HG03354 (cell line): ENCODE results near the gene TLK1.

Experiments
- ATAC-seq: cut with Tn5 transposase; IDR thresholded peaks from one replicate; pipeline ENCODE4 v1.9.1; 2021; ENCODE audit warnings: mild to moderate bottlenecking; ENCODE audit not compliant: unreplicated experiment, poor library complexity, severe bottlenecking

Gene TLK1

DNA sequence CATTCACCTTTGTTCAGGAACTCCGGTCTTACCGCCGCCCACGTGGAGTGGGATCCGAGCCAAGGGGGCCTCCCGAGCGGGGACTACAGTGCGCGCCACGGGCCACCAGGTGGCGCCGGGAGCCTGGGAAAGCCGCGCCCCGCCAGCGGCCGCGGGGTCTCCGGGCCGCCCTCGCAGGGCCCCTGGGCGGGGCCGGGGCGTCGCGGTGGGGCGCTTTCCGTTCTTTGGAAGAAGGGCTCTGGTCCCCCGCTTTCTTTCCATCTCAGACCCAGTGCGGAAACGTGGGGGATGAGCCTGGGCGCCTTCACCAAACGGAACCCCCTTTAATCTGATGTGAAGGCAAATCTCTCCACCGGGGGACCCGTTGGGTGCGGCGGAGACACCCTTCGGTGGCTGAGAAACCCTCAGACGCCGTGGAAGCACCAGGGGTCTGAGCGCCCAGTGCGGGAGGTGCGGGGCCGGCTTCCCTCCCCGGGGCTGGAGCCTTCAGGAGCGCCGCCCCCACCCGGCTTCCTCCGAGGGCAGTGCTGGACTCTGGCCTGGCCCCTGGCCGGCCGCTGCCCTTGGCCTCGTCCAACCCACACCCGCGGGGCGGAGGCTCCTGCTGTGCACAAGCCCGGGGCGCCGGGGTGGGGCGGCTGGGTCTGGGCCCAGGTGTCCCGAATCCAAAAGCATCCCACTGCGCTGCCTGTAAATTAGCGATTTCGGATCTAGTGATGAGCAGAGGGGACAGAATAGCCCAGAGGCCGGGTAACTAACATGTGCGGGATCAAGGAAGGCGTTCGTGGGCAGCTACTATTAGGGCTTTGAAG is 187.0 kb downstream of the TLK1 start:
- ATAC-seq, result peak; percentile 94

DNA sequence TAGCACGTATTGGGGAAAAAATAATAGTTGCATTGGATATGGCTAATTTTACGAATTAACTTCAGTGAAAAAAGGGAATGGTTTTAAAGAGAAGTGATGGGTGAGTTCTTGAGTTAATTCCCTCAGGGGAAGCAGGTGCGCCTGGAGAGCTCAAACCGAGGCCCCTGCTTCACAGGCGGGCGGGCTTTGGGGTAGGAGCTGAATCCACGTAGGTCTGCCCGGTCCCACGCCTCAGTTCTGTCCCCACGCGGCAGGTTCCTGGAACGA is 187.5 kb downstream of the TLK1 start:
- no peak for ATAC-seq

DNA sequence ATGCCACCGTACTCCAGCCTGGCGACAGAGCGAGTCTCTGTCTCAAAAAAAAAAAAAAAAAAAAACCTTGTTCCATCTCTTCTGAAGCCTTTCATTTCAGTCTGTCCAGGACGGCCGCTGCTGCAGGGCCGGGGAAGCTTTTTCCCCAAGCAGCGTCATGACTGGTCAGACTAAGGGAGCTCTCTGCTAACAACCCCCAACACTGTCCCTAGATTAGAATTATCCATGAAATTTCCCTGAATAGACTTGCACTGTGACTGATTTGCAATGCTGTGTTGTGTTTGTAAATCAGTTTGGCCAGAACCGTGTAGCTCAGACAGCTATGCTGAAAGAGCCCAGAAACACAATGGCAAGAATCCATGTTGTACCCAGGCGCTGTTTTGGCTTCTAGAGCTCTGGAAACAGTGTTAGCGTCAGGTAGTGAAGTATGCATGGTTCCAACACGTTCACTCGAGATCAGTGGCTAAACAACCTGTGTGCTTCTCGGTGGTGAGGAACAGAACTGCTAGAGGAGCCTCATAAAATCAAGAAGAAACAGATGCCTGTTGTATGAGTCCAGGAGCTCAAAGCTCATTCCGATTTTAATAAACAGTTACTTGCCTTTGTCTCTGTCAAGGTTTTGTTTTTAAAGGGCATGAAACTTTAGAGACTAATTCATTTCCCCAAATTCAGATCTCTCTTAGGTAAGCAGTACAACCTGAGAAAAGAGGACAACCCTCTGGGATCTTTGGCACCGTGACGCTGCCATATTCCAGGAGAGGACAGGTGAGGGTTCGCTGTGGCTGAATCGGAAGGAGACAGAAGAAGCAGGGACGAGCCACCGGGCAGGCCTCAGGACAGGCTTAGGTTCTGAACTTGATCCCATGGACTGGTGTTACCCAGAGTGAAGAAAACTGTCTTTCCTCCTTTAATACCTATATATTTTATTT is 188.1 kb downstream of the TLK1 start:
- ATAC-seq, result no peak

DNA sequence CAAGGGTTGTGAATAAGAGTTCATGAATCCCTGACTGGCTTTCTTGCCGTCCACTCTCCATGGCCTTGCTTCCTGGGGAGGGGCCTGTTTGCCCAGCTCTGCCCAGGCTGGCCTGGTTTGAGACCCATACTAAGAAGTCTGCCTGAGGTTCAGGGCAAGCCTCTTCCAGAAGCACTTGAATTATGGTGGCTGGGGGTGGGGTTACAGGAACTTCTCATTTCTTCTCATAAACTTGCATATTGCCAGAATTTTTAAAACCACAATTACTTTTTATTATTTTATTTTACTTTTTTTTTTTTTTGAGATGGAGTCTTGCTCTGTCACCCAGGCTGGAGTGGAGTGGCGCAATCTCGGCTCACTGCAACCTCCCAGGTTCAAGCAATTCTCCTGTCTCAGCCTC is 189.6 kb downstream of the TLK1 start:
- no peak for ATAC-seq

- ATAC-seq, result no peak
Observed at GRCh38 chr2:170969872-170970496, 190.7 kb downstream of the TLK1 start.

DNA sequence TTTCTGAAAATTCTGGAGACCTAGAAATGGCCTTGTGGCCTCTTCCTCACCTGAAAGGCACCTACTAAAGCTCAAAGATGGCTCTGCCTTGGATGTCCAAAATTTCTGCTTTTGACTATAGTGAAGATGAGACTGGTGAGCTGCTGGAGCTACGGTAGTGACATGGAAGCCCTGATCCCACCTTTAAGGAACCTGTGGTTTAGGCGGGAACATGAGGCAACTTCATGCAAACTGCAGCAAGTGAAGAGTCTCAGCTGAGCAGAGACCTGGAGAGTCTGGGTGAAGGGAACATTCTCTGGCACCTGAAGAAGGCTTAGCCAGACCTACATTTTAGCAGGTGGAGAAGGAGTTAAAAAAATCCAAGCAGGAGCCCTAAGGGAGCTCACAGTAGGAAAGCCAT is 191.7 kb downstream of the TLK1 start:
- ATAC-seq, result no peak

DNA sequence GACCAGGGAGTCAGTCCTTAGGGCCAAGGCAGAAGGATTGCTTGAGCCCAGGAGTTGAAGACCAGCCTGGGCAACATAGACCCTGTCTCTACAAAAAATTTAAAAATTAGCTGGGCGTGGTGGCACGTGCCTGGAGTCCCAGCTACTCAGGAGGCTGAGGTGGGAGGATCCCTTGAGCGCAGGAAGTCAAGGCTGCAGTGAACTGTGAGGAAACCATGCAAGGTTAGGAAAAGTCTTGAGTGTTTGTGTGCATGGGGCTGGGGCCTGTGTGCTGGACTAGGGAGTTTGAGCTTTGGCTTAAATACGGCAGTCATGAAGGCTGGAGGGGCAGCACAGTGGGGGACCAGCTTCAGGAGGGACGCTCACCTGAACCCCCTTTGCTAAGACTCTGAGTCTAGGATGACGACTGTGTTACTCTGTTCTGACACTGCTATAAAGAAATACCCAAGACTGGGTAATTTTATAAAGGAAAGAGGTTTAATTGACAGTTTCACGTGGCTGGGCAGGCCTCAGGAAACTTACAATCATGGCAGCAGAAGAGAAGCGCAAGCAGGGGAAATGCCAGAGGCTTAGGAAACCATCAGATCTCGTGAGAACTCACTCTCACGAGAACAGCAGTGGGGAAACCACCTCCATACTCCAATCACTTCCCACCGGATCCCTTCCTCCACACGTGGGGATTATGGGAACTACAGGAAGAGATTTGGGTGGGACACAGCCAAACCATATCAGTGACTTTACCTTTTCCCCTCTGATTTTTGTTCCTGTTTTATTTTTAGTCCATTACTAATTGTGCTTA is 192.3 kb downstream of the TLK1 start:
- no peak for ATAC-seq

- ATAC-seq, result no peak
Observed at GRCh38 chr2:170967553-170967952, 193.1 kb downstream of the TLK1 start.

- no peak for ATAC-seq
Observed at GRCh38 chr2:170966648-170967396, 193.9 kb downstream of the TLK1 start.

DNA sequence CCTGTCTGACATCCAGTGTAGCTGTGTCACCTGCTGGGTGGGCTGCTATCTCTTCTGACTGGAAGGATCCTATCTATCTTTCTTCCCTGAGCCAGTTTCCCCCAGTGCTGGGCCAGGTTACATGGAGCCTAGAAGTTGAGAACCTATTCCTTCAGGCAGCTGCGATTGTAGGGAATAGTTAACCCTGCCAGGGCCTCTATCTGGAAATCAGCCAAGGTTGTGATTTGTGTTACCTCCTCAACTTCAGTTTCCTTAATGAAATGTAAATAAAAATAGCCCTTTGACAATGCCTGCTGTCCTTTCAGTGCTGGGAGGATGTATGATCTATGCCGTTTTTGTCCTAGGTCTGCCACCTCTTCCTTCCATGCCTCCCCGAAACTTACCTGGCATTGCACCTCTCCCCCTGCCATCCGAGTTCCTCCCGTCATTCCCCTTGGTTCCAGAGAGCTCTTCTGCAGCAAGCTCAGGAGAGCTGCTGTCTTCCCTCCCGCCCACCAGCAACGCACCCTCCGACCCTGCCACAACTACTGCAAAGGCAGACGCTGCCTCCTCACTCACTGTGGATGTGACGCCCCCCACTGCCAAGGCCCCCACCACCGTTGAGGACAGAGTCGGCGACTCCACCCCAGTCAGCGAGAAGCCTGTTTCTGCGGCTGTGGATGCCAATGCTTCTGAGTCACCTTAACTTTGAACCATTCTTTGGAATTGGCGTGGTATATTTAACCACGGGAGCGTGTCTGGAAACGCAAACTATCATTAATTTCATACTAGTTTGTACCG is 195.1 kb downstream of the TLK1 start:
- ATAC-seq, result no peak

DNA sequence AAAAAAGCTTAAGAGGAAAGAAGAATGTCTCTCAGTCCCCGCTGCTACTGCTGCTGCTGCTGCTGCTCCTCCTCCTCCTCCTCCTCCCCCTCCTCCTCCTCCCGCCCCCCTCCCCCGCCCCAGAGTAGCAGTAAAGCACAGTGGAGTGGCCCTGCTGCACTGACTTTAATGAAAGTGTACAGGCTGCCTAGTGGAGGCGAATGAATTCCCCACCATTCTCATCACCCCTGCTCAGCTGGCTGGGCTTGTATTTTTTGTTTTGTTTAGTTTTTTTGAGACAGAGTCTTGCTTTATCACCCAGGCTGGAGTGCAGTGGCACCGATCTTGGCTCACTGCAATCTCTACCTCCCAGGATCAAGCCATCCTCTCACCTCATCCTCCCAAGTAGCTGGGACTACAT is 197.3 kb downstream of the TLK1 start:
- ATAC-seq, result no peak

- no peak for ATAC-seq
Observed at GRCh38 chr2:170953941-170954340, 206.8 kb downstream of the TLK1 start.

GRCh38 chr2:170950221-170950761 is 210.4 kb downstream of the TLK1 start:
- peak; percentile 82 for ATAC-seq

- no peak for ATAC-seq
Observed at GRCh38 chr2:170949415-170949814, 211.3 kb downstream of the TLK1 start.

DNA sequence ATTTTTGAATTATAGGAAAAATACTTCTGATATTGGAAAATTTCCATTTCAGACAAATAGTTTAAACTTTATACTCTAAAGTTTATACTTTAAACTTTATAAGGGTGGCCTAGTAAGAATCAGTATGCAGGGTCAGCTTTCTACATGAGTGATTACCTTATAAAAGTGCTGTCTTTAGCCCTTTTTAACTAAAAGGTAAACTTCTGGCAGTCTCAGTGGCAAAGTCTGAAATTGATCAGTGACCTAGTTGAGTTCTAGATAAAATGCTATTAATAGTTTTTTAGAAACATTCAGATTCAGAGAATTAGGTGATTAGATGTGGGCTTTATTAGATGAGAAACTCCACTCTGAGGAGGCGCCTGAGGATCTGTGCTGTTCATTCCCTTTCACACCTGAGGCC is 216.1 kb downstream of the TLK1 start:
- ATAC-seq, result no peak

GRCh38 chr2:170943596-170943995 is 217.1 kb downstream of the TLK1 start:
- ATAC-seq, result no peak

GRCh38 chr2:170943041-170943440 is 217.7 kb downstream of the TLK1 start:
- no peak for ATAC-seq

- no peak for ATAC-seq
Observed at GRCh38 chr2:170942615-170943014, 218.1 kb downstream of the TLK1 start.
